ENCODE results near the gene TAF15. TPM values are rescaled to one million over a fixed set of nuclear protein-coding genes. Genes with fewer than 3 reads are reported as not detected.

The TAF15 gene
- total and polyA plus RNA-seq, 8 donors: 140 to 277 (median 248) TPM

DNA sequence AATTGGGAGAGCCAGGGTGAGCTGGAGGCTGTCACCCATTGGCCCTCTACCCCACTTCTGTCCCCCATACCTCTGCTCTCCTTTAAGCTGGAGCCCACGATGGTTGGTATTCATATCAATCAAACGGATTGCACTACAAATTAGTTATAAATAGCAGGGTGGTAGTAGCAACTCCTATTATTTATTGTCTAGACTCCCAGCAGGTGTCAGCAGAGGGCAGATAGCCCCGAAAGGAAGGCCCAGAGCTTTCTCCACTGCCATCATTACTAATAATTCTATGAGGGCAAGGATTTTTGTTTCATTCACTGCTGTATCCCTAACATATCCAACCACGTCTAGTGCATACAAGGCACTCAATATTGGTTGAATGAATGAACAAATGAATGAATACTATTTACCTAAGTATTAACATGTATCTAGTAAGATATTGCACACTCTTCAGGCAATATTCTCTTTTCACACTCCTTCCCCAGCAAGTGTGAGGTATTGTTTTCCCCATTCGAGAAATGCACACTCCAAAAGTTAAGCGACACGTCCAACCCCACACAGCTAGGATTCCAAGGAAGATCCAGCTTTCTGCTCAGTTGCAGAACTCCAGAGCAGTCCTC is 42.3 kb upstream of the TAF15 start:
- Histone ChIP-seq H3K36me3 (no peaks in the 10 kb centered on the region), H3K27ac (no peak overlapping the region), H3K27me3 (peaks cover 0 to 14% of the 10 kb centered on the region in 2 donors), H3K4me3 (no peak overlapping the region), H3K9me3 (no peaks in the 10 kb centered on the region), H3K4me1 (peaks cover 5 to 17% of the 10 kb centered on the region in 2 donors)
- peak; percentile 13 for ATAC-seq
- peak in 2 of 4 donors; percentile 16 to 47 for DNase-seq
- TF ChIP-seq, protein P1, sequence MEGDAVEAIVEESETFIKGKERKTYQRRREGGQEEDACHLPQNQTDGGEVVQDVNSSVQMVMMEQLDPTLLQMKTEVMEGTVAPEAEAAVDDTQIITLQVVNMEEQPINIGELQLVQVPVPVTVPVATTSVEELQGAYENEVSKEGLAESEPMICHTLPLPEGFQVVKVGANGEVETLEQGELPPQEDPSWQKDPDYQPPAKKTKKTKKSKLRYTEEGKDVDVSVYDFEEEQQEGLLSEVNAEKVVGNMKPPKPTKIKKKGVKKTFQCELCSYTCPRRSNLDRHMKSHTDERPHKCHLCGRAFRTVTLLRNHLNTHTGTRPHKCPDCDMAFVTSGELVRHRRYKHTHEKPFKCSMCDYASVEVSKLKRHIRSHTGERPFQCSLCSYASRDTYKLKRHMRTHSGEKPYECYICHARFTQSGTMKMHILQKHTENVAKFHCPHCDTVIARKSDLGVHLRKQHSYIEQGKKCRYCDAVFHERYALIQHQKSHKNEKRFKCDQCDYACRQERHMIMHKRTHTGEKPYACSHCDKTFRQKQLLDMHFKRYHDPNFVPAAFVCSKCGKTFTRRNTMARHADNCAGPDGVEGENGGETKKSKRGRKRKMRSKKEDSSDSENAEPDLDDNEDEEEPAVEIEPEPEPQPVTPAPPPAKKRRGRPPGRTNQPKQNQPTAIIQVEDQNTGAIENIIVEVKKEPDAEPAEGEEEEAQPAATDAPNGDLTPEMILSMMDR (IDR thresholded peaks at IDR 0.05): peak in 1 of 2 donors; percentile 43
- intact Hi-C loops (cut with DNase I): no loop called here

DNA sequence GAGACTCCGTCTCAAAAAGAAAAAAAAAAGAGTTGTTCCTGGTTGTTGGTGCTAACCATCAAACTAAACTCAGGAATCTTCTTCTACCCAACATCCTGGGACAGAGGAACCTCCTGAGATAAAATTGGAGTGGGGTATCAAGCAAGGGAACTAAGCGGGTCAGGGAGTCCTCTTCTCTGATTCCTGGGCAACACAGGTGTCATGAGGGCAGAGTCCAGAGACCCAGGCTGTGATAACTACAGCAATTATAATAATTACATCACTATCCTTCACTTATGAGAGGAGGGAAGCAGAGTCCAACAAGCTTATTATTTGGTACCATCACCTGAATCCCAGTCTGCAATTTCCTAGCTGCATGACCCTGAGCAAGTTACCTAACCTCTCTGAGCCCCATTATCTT is 40.5 kb upstream of the TAF15 start:
- ATAC-seq (no peak), DNase-seq (no peak)
- Histone ChIP-seq H3K4me3 (no peak overlapping the region), H3K9me3 (no peaks in the 10 kb centered on the region), H3K27ac (no peak overlapping the region), H3K27me3 (peaks cover 0 to 14% of the 10 kb centered on the region in 2 donors), H3K36me3 (no peaks in the 10 kb centered on the region), H3K4me1 (peaks cover 5 to 21% of the 10 kb centered on the region in 2 donors)
- TF ChIP-seq, protein P1 (IDR thresholded peaks at IDR 0.05): no peak
- intact Hi-C loops (cut with DNase I): no loop called here

DNA sequence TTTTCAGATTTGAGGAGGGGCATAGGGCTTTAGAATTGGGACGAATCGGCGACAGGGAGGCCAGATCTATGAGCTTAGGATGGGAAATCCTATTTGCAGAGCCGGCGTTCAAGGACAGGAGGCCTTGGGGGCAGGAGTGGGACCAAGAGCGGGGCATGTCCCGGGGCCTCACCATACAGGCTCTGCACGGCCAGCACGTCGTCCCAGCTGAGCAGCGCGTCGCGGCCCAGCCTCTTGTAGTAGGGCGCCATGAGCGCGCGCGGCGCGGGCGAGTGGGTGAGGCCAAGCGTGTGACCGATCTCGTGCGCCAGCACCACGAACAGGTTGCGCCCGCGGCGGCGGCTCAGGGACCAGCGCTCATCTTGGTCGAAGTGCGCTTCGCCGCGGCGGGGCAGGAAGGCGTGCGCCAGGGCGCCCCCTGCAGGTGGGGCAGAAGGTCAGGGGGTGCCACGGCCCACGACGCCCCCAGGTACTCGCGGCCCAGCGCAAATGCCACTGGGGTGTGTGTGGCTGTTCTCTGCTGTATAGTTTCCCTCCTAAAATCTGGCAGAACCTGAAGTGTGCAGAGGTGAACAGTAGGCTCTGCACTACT is 39.3 kb upstream of the TAF15 start:
- H3K4me1 ChIP-seq: peaks cover 10 to 21% of the 10 kb centered on the region in 2 donors
- H3K27ac ChIP-seq: no peak overlapping the region
- no peaks in the 10 kb centered on the region for H3K9me3 ChIP-seq
- intact Hi-C loops (cut with DNase I): no loop called here
- TF ChIP-seq, protein P1 (IDR thresholded peaks at IDR 0.05): no peak
- DNase-seq (no peak), ATAC-seq (no peak)
- peaks cover 0 to 6% of the 10 kb centered on the region in 2 donors for H3K27me3 ChIP-seq
- H3K36me3 ChIP-seq: no peaks in the 10 kb centered on the region
- H3K4me3 ChIP-seq: no peak overlapping the region

DNA sequence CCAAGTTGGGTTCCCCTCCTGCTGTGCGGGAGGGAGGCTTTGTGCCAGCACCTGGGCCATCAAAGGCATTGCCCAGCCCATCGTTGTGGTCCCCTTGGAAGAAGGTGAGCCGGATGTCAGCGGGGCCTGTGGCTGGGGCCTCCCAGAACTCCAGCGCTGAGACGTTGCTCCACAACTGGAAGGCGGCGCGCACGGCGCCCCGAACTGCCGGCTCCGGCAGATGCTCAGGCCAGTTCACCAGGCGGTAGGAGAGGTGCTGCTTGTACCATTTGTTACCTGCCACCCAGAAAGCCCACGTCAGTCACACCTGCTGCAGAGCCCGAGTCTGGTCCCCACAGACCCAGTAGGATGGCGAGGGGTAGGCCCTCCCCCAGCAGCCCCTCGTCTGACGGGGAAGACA is 36.2 kb upstream of the TAF15 start:
- H3K36me3 ChIP-seq: no peaks in the 10 kb centered on the region
- DNase-seq: no peak
- no peak for ATAC-seq
- intact Hi-C loops (cut with DNase I): no loop called here
- TF ChIP-seq, protein P1 (IDR thresholded peaks at IDR 0.05): no peak
- no peaks in the 10 kb centered on the region for H3K9me3 ChIP-seq
- peak overlapping the region; percentile 61 to 81 for H3K27ac ChIP-seq
- H3K27me3 ChIP-seq: no peaks in the 10 kb centered on the region
- H3K4me3 ChIP-seq: no peak overlapping the region
- peaks cover 32 to 47% of the 10 kb centered on the region in 2 donors for H3K4me1 ChIP-seq

DNA sequence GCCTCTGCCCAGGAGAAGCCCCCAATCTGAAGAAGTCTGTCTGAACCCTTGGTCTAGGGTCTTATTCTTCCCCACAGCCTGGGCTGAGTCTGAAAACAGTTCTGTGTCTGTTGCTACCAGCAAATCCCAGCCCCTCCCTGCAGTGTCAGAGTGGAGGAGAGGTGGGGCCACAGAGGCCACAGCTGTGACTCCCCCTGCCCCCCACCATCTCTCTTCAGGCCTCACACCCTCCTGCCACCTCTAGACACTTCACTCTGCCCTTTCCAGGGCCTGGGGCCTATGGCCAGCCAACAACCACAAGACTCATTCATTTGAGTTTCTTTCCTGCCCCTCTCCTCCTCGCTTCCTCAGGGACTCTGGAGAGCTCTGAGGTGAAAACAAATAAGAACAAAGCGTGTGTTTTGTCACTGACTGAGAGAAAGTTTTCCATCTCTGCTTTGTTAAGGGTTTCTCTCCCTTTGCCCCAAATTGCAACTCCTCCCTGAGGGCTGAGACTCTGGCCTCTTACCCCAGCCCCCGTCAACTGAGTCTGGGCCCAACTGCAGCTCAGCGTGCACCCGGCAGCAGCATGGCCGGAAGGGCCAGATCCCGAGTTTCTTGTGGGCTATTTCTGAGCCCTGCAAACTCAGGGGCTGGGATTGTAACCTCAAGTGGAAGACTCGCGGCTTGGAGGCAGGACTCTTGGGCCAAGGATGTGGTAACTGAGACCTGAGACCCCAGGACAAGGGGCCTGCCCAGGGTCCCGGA is 35.4 kb upstream of the TAF15 start:
- TF ChIP-seq, protein P1 (IDR thresholded peaks at IDR 0.05): no peak
- Histone ChIP-seq H3K36me3 (no peaks in the 10 kb centered on the region), H3K27ac (peak overlapping the region; percentile 61 to 81), H3K4me3 (no peak overlapping the region), H3K27me3 (no peaks in the 10 kb centered on the region), H3K4me1 (peaks cover 39 to 52% of the 10 kb centered on the region in 2 donors), H3K9me3 (no peaks in the 10 kb centered on the region)
- intact Hi-C loops (cut with DNase I): no loop called here
- ATAC-seq (peak; percentile 86), DNase-seq (peak in 1 of 4 donors; percentile 77)

Measured in left lung (tissue), 10 donors.